Measurements from ENCODE around the gene COG2.

Gene COG2

GRCh38 chr1:230699716-230700115, 57.4 kb downstream of the COG2 start:
- Histone ChIP-seq H3K4me2 (ENCODE audit: low read length) (no peak overlapping the region), H3K9me3 (ENCODE audit: control insufficient read depth, low read length) (no peaks in the 10 kb centered on the region), H3K36me3 (ENCODE audit: control insufficient read depth, insufficient read depth, low read length) (no peaks in the 10 kb centered on the region), H2AFZ (no peak overlapping the region), H3K27me3 (ENCODE audit: control insufficient read depth, insufficient read depth, low read length) (no peaks in the 10 kb centered on the region), H3K9ac (no peak overlapping the region), H3K4me1 (peaks cover 9% of the 10 kb centered on the region), H3K4me3 (ENCODE audit: low read depth, low read length) (no peak overlapping the region), H3K27ac (no peak overlapping the region), H3K79me2 (no peaks in the 10 kb centered on the region)
- TF ChIP-seq CTCF (IDR thresholded peaks at IDR 0.05): no peak

GRCh38 chr1:230700132-230700531, 57.9 kb downstream of the COG2 start:
- Histone ChIP-seq H3K79me2 (no peaks in the 10 kb centered on the region), H3K9ac (no peak overlapping the region), H3K36me3 (ENCODE audit: control insufficient read depth, insufficient read depth, low read length) (no peaks in the 10 kb centered on the region), H3K4me1 (peaks cover 9% of the 10 kb centered on the region), H3K9me3 (ENCODE audit: control insufficient read depth, low read length) (no peaks in the 10 kb centered on the region), H3K4me2 (ENCODE audit: low read length) (no peak overlapping the region), H3K27me3 (ENCODE audit: control insufficient read depth, insufficient read depth, low read length) (no peaks in the 10 kb centered on the region), H3K27ac (no peak overlapping the region), H2AFZ (no peak overlapping the region), H3K4me3 (ENCODE audit: low read depth, low read length) (no peak overlapping the region)
- TF ChIP-seq CTCF (IDR thresholded peaks at IDR 0.05): no peak

GRCh38 chr1:230701434-230701833, 59.2 kb downstream of the COG2 start:
- Histone ChIP-seq H2AFZ (no peak overlapping the region), H3K9me3 (ENCODE audit: control insufficient read depth, low read length) (no peaks in the 10 kb centered on the region), H3K27me3 (ENCODE audit: control insufficient read depth, insufficient read depth, low read length) (no peaks in the 10 kb centered on the region), H3K79me2 (no peaks in the 10 kb centered on the region), H3K9ac (no peak overlapping the region), H3K4me3 (ENCODE audit: low read depth, low read length) (no peak overlapping the region), H3K4me1 (peaks cover 3% of the 10 kb centered on the region), H3K36me3 (ENCODE audit: control insufficient read depth, insufficient read depth, low read length) (no peaks in the 10 kb centered on the region), H3K27ac (no peak overlapping the region), H3K4me2 (ENCODE audit: low read length) (no peak overlapping the region)
- TF ChIP-seq CTCF (IDR thresholded peaks at IDR 0.05): no peak

GRCh38 chr1:230701895-230702768, 59.9 kb downstream of the COG2 start:
- TF ChIP-seq CTCF (IDR thresholded peaks at IDR 0.05): no peak
- no peaks in the 10 kb centered on the region for H3K36me3 ChIP-seq (ENCODE audit: control insufficient read depth, insufficient read depth, low read length)
- H3K4me3 ChIP-seq (ENCODE audit: low read depth, low read length): no peak overlapping the region
- H3K4me1 ChIP-seq: peaks cover 3% of the 10 kb centered on the region
- no peak overlapping the region for H3K27ac ChIP-seq
- H3K4me2 ChIP-seq (ENCODE audit: low read length): no peak overlapping the region
- H3K9me3 ChIP-seq (ENCODE audit: control insufficient read depth, low read length): no peaks in the 10 kb centered on the region
- H2AFZ ChIP-seq: no peak overlapping the region
- no peaks in the 10 kb centered on the region for H3K27me3 ChIP-seq (ENCODE audit: control insufficient read depth, insufficient read depth, low read length)
- no peak overlapping the region for H3K9ac ChIP-seq
- H3K79me2 ChIP-seq: no peaks in the 10 kb centered on the region

Measured in parathyroid adenoma (tissue), 2 donors.